Breast epithelium (tissue), 4 donors: ENCODE results near the gene PI4K2B. TPM values are rescaled to one million over a fixed set of nuclear protein-coding genes. Genes with fewer than 3 reads are reported as not detected.

ENCODE experiments used
- DNase-seq, 2 donors: peaks; one replicate each; pipeline ENCODE4 v3.0.0-alpha.2; 2019; ENCODE audit warnings: low spot score in 2 of 2
- H3K27ac ChIP-seq, 2 donors: fragments of 200-600 bp; sonication (generic) in 1 of 2; one replicate each; pipeline ENCODE4 v1.5.1; 2016 to 2019; ENCODE audit warnings: mild to moderate bottlenecking in 1 of 2
- H3K27me3 ChIP-seq, 2 donors: fragments of 200-600 bp; sonication (generic) in 1 of 2; one replicate each; pipeline versions ENCODE4 v1.5.1 to v1.6.0; 2017 to 2019; ENCODE audit warnings: control low read depth in 1 of 2, mild to moderate bottlenecking in 1 of 2
- H3K36me3 ChIP-seq: fragments of 200-600 bp; one replicate; pipeline ENCODE4 v1.5.1; 2019
- H3K4me1 ChIP-seq, 2 donors: fragments of 200-600 bp; sonication (generic); one replicate each; pipeline ENCODE4 v1.5.1; 2016 to 2019; ENCODE audit warnings: control low read depth in 1 of 2
- H3K4me3 ChIP-seq, 3 donors: fragments of 200-600 bp; sonication (generic); 1 replicate in 2 of 3; 2 replicates in 1 of 3; pipeline ENCODE4 v1.5.1; 2016 to 2019; ENCODE audit warnings: mild to moderate bottlenecking in 3 of 3, moderate library complexity in 2 of 3
- H3K9me3 ChIP-seq, 2 donors: fragments of 200-600 bp; sonication (generic) in 1 of 2; one replicate each; pipeline ENCODE4 v1.5.1; 2016 to 2019; ENCODE audit warnings: control low read depth in 1 of 2
- CTCF ChIP-seq, 3 donors: fragments of 450-650 bp; IDR thresholded peaks; one replicate each; pipeline ENCODE4 v1.5.1; 2016 to 2017; ENCODE audit warnings: antibody characterized with exemption in 3 of 3, mild to moderate bottlenecking in 3 of 3, moderate library complexity in 3 of 3
- POLR2A ChIP-seq: fragments of 450-650 bp; IDR thresholded peaks from one replicate; pipeline ENCODE4 v1.6.1; 2016; ENCODE audit warnings: antibody characterized with exemption, mild to moderate bottlenecking, moderate library complexity
- POLR2AphosphoS5 ChIP-seq, 3 donors: sonication (generic); formaldehyde crosslinking; IDR thresholded peaks; one replicate each; pipeline ENCODE4 v1.6.1; 2017; ENCODE audit warnings: antibody characterized with exemption in 3 of 3
- intact Hi-C: fragments of 100-400 bp; cut with DNase I; formaldehyde crosslinking; loops from one replicate; pipeline ENCODE4 v1.15.1; 2023; ENCODE audit warnings: low total_unique reads
- total RNA-seq, 3 donors: library from RNA; depleted of rRNA; stranded (reverse); fragments of >200 nt; gene quantifications; one replicate each; pipeline ENCODE4 v1.1.0, GENCODE V29; 2016

PI4K2B gene
- total RNA-seq, 3 donors from 2014 or later, result 12.3 to 22.0 (median 21.0) TPM

DNA sequence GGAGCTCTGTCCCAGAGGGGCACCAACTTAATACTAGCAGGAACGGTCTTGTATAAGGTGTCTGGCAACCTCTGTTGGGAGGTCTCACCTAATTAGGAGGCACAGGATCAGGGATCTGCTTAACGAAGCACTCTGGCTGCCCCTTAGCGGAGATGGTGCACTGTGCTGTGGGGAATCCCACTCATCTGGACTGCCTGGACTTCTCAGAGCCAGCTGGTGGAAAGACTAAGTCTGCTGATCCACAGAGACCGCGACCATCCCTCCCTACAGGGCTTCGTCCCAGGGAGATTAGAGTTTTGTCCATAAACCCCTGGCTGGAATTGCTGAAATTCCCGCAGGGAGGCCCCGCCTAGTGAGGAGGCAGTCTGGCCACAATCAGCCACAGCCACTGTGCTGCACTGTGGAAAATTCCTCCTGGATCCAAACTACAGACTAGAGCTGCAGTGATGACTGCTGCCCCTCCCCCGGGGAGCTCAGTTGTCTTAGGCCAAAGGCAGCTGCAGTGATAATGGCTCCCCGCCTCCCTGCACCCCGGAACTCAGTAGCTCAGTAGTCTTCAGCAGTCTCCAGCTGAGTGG, 56.7 kb downstream of the PI4K2B start:
- Histone ChIP-seq H3K9me3 (no peaks in the 10 kb centered on the region), H3K4me1 (no peaks in the 10 kb centered on the region), H3K36me3 (no peaks in the 10 kb centered on the region), H3K27ac (no peak overlapping the region), H3K27me3 (no peaks in the 10 kb centered on the region), H3K4me3 (no peak overlapping the region)
- TF ChIP-seq POLR2A (no peak), CTCF (IDR thresholded peaks at IDR 0.05) (no peak), POLR2AphosphoS5 (IDR thresholded peaks at IDR 0.05) (no peak)
- no peak for DNase-seq
- intact Hi-C loops, result no loop called here

DNA sequence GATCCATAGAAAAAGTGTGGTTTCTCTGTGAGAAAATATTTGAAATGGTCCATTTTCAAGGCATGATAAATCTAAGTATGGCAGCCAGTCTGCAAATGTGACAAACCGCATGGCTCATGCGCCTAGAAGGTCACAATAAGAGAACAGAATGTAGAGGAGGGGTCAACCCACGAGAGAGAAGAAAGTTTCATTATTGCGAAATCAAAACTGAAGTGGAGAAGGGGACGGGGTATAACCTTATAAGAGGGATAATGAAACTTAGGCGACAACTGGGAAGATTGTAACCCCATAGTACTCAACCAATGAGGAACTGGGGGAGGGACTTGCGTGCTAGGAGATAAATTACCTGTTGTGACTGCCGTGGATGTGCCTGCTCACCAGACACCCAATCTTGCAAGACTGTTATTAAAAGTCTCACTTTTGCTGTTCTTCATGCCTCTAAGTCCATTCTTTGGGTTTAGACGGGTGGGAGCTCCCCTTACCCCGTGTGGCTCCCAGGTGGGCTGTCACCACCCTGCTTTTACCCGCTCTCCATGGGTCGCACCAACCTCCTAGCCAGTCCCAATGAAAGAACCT, 57.4 kb downstream of the PI4K2B start:
- Histone ChIP-seq H3K27ac (no peak overlapping the region), H3K9me3 (no peaks in the 10 kb centered on the region), H3K27me3 (no peaks in the 10 kb centered on the region), H3K4me1 (no peaks in the 10 kb centered on the region), H3K4me3 (no peak overlapping the region), H3K36me3 (no peaks in the 10 kb centered on the region)
- no peak for DNase-seq
- intact Hi-C loops, result no loop called here
- TF ChIP-seq POLR2A, result no peak
- no peak for TF ChIP-seq POLR2AphosphoS5 (IDR thresholded peaks at IDR 0.05)
- no peak for TF ChIP-seq CTCF (IDR thresholded peaks at IDR 0.05)

DNA sequence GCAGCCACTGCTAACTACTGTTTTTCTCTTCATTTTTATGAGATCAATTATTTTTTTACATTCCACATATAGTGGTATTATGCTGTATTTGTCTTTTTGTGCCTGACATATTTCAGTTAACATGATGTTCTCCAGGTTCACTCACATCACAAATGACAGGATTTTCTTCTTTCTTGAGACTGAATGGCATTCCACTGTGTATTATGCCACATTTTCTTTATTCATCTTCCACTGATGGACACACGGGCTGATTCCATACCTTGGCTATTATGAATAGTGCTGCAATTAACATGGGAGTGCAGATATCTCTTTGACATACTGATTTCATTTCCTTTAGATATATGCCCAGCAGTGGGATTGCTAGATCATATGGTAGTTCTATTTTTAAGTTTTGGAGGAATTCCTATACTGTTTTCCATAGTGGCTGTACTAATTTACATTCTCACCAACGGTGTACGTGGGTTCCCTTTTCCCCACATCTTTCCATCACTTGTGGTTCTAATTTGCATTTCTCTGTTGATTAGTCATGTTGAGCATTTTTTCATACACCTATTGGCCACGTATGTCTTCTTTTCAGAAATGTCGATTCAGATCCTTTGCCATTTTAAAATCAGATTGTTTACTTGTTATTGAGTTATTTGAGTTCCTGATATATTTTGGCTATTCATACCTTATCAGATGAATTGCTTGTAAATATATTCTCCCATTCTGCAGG, 63.9 kb downstream of the PI4K2B start:
- Histone ChIP-seq H3K4me1 (no peaks in the 10 kb centered on the region), H3K9me3 (no peaks in the 10 kb centered on the region), H3K36me3 (no peaks in the 10 kb centered on the region), H3K27ac (no peak overlapping the region), H3K27me3 (no peaks in the 10 kb centered on the region), H3K4me3 (no peak overlapping the region)
- DNase-seq, result no peak
- TF ChIP-seq POLR2A (no peak), POLR2AphosphoS5 (IDR thresholded peaks at IDR 0.05) (no peak), CTCF (IDR thresholded peaks at IDR 0.05) (no peak)
- intact Hi-C loops, result no loop called here

DNA sequence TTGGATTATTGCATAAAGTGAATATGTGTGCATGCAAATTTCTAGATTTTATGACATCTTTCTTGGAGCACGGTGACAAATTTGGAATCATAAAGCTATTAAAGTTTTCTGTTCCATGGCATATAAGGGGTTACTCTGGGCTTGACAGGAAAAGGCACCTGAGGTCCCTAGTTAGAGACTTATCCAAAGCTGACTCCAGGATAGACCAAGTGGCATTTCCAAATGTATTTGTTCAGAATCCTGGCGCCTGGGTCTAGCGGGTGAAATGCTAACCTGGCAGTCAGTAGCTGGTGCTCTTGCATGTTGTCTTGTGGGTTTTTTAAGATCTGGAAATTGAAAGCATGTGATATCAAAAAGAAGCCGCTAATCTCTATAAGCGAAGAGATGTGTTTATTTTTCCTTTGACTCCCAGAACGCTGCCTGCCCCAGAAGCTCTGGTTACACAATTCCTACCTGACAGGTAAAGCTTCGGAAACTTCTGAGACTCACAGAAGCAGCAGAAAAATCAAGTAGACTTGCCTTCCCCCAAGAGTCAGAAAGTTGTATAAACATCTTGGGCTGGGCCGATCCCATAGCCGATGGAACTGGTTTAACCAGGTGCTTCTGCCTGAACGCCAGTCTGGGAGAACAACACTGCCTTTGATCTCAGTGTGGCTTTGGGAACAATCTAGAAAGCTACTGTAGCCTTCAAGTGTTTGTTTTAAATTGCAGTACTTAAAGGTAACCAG, 65.8 kb downstream of the PI4K2B start:
- Histone ChIP-seq H3K36me3 (no peaks in the 10 kb centered on the region), H3K27me3 (no peaks in the 10 kb centered on the region), H3K4me1 (no peaks in the 10 kb centered on the region), H3K9me3 (no peaks in the 10 kb centered on the region), H3K27ac (peak overlapping the region; percentile 64 to 70), H3K4me3 (peak overlapping the region in 2 of 3 donors; percentile 27 to 30)
- intact Hi-C loops, result no loop called here
- DNase-seq, result peak; percentile 57 to 65
- TF ChIP-seq POLR2A, result no peak
- peak in 2 of 3 donors; percentile 21 to 29 for TF ChIP-seq CTCF (IDR thresholded peaks at IDR 0.05)

DNA sequence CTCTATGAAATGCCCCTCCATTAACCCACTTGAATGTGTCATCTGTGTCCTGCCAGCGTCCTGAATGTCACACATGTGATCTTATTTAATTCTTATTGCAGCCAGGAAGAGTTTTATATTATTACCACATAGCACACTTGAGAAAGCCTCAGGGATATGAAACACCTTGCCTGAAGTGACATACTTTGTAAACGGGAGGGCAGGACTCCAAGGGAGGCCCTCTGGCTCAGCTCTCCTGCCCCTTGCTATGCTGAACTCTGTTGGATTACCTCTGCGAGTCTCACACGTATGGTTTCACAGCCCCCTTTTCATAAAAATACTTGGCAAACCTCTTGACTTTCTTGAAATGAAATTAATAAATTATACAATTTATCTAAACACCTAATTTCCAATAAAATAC, 67.6 kb downstream of the PI4K2B start:
- Histone ChIP-seq H3K27me3 (no peaks in the 10 kb centered on the region), H3K36me3 (no peaks in the 10 kb centered on the region), H3K27ac (peak overlapping the region in 1 of 2 donors; percentile 64), H3K4me3 (no peak overlapping the region), H3K4me1 (no peaks in the 10 kb centered on the region), H3K9me3 (no peaks in the 10 kb centered on the region)
- DNase-seq, result no peak
- TF ChIP-seq POLR2AphosphoS5 (IDR thresholded peaks at IDR 0.05), result no peak
- no peak for TF ChIP-seq POLR2A
- no peak for TF ChIP-seq CTCF (IDR thresholded peaks at IDR 0.05)
- intact Hi-C loops, result no loop called here
